Measurements from ENCODE around the gene NEK5. TPM values are rescaled to one million over a fixed set of nuclear protein-coding genes. Genes with fewer than 3 reads are reported as not detected.
A peak's percentile ranks its signal among the peaks of the same experiment; 100 is the strongest.

Gene NEK5
- total RNA-seq, 6 donors from 2014 or later = 0.23 to 30.2 (median 2.4) TPM

GRCh38 chr13:52137489-52137888 is 8.6 kb upstream of the NEK5 start:
- DNase-seq (no peak), ATAC-seq (ENCODE audit: low FRiP score in 2 of 2) (no peak)
- Histone ChIP-seq H3K27me3 (no peaks in the 10 kb centered on the region), H3K9me3 (no peaks in the 10 kb centered on the region), H3K27ac (no peak overlapping the region), H3K4me3 (no peak overlapping the region), H3K4me1 (no peaks in the 10 kb centered on the region), H3K36me3 (peaks cover 11 to 81% (median 18%) of the 10 kb centered on the region in 4 donors)
- WGBS, 2 donors = 82 to 90% methylated on average over 3 of the region's 3 CpGs
- TF ChIP-seq POLR2AphosphoS5 (IDR thresholded peaks at IDR 0.05) = no peak
- TF ChIP-seq POLR2A (IDR thresholded peaks at IDR 0.05) = no peak
- no peak for TF ChIP-seq CTCF (IDR thresholded peaks at IDR 0.05)
- TF ChIP-seq EP300 (IDR thresholded peaks at IDR 0.05) = no peak

GRCh38 chr13:52136763-52137162 is 7.9 kb upstream of the NEK5 start:
- Histone ChIP-seq H3K36me3 (peaks cover 11 to 85% (median 25%) of the 10 kb centered on the region in 4 donors), H3K9me3 (no peaks in the 10 kb centered on the region), H3K4me1 (no peaks in the 10 kb centered on the region), H3K4me3 (no peak overlapping the region), H3K27ac (no peak overlapping the region), H3K27me3 (no peaks in the 10 kb centered on the region)
- ATAC-seq (ENCODE audit: low FRiP score in 2 of 2) = no peak
- DNase-seq = no peak
- TF ChIP-seq EP300 (IDR thresholded peaks at IDR 0.05) (no peak), CTCF (IDR thresholded peaks at IDR 0.05) (no peak), POLR2A (IDR thresholded peaks at IDR 0.05) (no peak)

GRCh38 chr13:52130641-52131040 is 1.8 kb upstream of the NEK5 start:
- no peak overlapping the region for H3K4me3 ChIP-seq
- H3K4me1 ChIP-seq = peaks cover 5 to 22% (median 15%) of the 10 kb centered on the region in 4 donors
- H3K27me3 ChIP-seq = no peaks in the 10 kb centered on the region
- TF ChIP-seq CTCF (IDR thresholded peaks at IDR 0.05) = no peak
- ATAC-seq (ENCODE audit: low FRiP score in 2 of 2) = no peak
- DNase-seq = no peak
- peaks cover 9 to 47% (median 17%) of the 10 kb centered on the region in 4 donors for H3K36me3 ChIP-seq
- H3K9me3 ChIP-seq = no peaks in the 10 kb centered on the region
- no peak overlapping the region for H3K27ac ChIP-seq

- TF ChIP-seq POLR2A (IDR thresholded peaks at IDR 0.05) = no peak
- peak; percentile 59 to 79 (median 73) for TF ChIP-seq CTCF (IDR thresholded peaks at IDR 0.05)
- DNase-seq (peak in 1 of 2 donors; percentile 59), ATAC-seq (ENCODE audit: low FRiP score in 2 of 2) (peak; percentile 87 to 89)
- H3K4me1 ChIP-seq = peaks cover 5 to 22% (median 15%) of the 10 kb centered on the region in 4 donors
- WGBS, 2 donors = 1 to 2% methylated on average over 33 of the region's 33 CpGs
- H3K4me3 ChIP-seq = peak overlapping the region; percentile 60 to 91 (median 69)
- H3K27me3 ChIP-seq = no peaks in the 10 kb centered on the region
- H3K27ac ChIP-seq = peak overlapping the region in 1 of 4 donors; percentile 55
- peaks cover 4 to 21% (median 12%) of the 10 kb centered on the region in 4 donors for H3K36me3 ChIP-seq
- no peaks in the 10 kb centered on the region for H3K9me3 ChIP-seq
These were observed 830 bp downstream of the NEK5 start for GRCh38 chr13:52127783-52128702.

GRCh38 chr13:52127378-52127777 is 1.5 kb downstream of the NEK5 start:
- Histone ChIP-seq H3K9me3 (no peaks in the 10 kb centered on the region), H3K27me3 (no peaks in the 10 kb centered on the region), H3K27ac (no peak overlapping the region), H3K4me1 (peaks cover 5 to 22% (median 15%) of the 10 kb centered on the region in 4 donors), H3K36me3 (peaks cover 0 to 15% (median 7%) of the 10 kb centered on the region in 4 donors), H3K4me3 (no peak overlapping the region)
- 45 to 63% methylated on average over 6 of the region's 6 CpGs for WGBS, 2 donors
- TF ChIP-seq POLR2AphosphoS5 (IDR thresholded peaks at IDR 0.05) (no peak), CTCF (IDR thresholded peaks at IDR 0.05) (no peak), EP300 (IDR thresholded peaks at IDR 0.05) (no peak), POLR2A (IDR thresholded peaks at IDR 0.05) (no peak)
- peak in 1 of 2 donors; percentile 12 for ATAC-seq (ENCODE audit: low FRiP score in 2 of 2)
- DNase-seq = no peak

Data from upper lobe of left lung (tissue), 6 donors.